HG02759 (cell line): ENCODE results near the gene AQP5.

Experiments used
- ATAC-seq: cut with Tn5 transposase; IDR thresholded peaks from one replicate; pipeline ENCODE4 v1.9.1; 2021; ENCODE audit warnings: mild to moderate bottlenecking, moderate library complexity; ENCODE audit not compliant: unreplicated experiment

Gene AQP5

DNA sequence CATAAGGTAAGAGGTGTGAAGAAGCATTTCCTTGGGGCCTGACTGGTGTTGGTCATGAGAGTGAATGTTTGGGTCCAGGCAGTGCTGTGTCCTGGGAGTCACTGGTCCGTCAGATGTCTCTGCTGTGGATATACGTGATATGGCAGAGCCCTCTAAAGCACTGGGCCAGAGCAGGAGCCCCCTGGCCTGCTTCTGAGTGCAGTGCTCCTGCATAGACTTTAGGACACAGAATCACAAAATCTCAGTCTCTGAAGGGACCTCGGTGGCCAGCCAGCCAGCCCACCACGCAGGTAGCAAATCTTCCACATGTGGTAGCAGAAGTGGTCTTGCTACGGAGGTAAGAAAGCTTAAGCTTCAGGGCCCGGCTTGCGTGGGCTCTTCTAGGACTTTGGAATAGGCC, 29.6 kb upstream of the AQP5 start:
- no peak for ATAC-seq

DNA sequence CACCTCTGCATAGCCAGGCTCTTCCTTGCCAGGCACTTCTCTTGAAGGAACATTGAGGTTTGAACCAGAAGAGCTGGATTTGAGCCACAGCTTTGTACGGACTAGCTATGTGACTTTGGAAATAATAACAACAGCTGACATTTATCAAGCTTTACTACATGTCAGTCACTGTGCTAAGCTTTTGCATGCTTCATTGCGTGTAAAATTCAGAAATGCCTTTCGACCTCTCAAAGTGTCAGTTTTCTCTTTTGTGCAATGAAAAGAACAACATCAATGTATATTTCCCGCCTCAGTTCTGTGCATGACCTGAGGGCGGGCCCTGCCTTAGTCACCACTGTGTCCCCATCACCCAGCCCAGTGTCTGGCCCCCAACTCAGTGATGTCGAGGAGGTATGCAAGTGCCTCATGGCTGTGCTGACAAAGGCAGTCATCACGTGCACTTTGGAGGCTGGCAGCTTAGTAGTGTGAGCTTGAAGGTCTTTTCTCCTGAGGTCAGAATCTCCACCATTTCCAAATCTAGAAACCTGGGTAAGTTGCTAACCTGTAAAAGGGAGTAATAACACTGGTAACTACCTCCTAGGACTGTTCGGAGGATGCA, 29.0 kb upstream of the AQP5 start:
- ATAC-seq: no peak

DNA sequence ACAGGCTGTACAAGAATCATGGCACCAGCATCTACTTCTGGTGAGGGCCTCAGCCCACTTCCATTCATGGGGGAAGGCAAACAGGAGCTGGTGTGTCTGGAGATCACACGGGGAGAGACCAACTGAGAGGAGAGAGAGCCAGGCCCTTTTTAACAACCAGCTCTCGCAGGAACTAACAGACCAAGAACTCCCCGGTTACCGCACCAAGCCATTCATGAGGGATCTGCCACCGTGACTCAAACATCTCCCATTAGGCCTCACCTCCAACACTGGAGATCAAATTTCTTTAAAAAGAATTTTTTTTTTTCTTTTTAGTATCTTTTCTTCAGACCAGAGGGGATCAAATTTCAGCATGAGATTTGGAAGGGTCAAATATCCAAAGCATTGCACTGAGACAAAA, 27.9 kb upstream of the AQP5 start:
- ATAC-seq: no peak

DNA sequence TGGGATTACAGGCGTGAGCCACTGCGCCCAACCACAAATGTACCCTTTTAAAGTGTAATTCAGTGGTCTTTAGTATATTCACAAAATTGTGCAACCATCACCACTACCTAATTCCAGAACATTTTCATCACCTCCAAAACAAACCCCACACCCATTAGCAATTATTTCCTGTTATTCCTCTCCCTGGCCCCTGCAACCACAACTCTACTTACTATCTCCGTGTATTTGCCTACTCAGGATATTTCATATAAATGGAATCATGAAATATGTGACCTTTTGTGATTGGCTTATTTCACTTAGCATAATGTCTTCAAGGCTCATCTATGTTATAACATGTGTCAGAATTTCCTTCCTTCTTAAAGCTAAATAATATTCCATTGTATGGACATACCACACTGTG, 27.2 kb upstream of the AQP5 start:
- no peak for ATAC-seq

DNA sequence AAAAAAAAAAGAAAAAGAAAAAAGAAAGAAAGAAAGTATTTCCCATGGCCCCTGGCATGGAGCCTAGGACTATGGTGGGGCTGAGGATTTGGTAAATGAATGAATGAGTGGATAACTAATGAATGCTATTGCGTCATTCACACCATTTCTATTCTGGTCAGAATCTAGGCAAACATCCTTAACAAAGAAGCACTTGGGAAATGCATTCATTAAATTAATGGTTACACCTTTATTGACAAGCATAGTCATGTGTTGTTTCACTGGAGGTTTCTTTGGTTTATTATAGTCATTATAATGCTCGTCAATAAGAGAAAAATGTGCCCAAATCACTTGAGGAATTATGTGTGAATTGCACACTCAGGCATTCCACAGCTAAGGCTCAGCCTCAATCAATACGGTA, 24.7 kb upstream of the AQP5 start:
- no peak for ATAC-seq

DNA sequence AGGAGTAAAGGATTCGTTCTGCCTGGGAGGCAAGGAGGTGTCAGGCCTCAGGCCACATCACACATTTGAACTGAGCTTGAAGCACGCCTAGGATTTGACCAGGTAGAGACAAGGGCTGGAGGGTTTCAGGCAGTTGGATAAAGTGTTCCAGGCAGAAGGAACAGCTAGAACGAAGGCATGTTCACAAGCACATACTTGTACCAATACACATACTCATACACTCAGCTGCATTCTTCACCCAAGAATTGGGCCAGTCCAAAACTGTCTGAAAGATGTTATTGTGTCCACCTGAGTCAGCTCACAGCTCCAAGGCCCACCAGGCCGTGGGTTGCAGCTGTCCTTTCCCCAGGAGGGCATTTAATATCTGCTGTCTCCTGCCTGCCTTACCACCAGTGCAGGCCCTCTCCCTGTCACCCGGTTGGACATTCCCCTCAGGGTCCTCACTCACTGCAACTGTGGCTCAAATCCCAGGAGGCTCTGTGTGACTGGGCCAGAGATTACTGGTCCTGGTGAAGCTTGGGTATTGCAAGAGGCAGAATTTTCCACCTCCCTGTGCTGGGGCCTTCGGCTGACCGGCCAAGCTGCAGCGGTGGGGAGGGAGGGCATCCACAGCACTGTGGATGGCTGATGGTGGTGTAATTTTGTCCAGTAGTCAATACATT, 23.9 kb upstream of the AQP5 start:
- no peak for ATAC-seq

DNA sequence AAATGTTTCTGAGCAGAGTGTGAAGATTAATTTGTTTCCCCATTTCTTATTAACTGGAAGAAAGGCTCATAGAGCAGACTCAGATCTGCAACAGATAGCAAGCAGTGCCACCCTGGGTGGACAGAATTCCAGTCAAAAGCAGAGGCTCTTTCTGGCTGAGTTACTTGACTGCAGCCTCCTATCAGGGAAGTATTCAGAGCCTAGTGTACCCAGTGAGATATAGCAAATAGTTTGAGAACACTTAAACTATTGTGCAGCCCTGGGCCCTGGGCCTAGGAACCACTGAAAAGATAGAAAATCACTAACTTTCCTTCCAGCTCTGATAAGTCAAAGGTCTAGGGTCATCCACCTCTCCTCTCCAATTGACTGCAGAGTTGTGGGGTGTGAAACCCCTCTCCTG, 22.4 kb upstream of the AQP5 start:
- no peak for ATAC-seq

DNA sequence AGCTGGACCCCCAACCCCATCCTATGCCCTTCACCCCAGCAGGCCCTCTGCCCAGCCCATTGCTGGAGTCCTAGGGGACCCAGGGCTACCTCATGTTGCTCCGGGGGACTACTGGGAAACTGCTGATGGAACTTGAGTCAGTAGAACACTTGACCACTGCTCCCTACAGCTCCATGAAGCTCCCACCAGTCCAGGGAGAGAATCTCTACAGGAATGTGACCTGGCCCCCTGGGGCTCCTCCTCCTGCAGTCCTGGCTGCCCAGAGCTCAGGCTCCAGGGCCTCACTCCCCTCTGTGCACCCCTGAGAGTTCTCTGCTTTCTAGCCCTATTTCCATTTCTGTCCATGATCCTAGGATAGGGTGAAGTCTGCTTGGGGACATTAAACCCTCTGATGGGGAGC, 22.0 kb upstream of the AQP5 start:
- ATAC-seq: no peak

DNA sequence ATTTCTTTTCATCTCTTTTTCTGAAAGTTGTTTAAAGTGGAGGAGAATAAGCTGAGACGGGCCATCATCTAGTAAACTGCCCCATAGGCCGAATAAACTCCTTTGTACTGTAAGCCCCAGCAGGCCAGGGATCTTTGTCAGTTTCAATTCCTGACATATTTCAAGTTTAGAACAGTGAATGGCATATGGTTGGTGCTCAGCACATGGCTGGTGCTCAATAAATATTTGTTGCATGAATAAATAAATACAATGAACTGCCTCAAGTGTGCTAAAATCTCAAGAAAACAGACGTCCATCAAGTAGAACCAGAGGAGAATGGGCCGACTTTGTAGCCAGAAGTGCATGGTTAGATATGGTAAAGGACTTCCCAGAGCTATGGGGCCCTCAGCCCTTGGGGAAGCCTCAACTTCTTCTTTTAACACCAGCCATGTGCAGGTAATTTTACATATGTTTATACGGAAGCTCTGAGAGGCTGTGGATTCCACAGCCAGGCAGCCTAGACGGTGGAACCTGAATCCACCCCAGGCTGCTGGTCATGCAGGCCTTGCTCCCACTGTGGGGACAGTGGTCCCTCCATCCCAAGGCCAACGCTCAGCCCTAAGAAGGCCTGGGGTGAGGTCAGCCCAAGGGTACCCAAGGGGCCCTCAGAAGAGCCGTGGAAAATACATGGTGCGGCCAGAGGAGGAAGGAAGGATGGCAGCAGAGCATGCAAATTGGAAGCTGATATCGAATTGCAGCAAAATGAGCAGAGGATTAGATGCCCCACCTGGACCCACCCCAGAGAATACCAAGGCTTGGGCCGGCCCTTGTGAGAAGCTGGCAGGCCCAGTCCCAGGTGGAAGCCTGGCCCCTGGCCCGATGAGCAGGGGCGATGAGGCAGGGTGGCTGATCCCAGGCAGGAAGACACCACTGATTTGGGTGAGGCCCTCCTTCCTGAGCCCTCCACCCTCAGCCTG, 19.8 kb upstream of the AQP5 start:
- ATAC-seq: no peak

DNA sequence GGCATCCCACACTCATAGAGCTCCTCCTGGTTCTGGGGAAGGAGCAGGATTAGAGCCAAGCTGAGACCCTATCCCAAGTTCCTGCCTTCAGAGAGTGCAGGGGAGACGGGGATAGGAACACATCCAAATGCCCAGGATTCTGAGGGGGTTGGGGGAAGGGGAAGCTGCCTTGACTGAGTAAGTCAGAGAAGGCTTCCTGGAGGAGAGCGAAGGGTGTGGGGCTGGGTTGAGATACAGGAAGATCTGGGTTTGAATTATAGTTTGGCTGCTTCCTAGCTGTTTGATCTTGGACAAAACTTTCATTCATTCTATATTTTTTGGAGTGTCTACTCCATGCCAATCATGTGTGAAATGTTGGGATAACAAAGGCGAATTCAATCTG, 19.2 kb upstream of the AQP5 start:
- no peak for ATAC-seq

DNA sequence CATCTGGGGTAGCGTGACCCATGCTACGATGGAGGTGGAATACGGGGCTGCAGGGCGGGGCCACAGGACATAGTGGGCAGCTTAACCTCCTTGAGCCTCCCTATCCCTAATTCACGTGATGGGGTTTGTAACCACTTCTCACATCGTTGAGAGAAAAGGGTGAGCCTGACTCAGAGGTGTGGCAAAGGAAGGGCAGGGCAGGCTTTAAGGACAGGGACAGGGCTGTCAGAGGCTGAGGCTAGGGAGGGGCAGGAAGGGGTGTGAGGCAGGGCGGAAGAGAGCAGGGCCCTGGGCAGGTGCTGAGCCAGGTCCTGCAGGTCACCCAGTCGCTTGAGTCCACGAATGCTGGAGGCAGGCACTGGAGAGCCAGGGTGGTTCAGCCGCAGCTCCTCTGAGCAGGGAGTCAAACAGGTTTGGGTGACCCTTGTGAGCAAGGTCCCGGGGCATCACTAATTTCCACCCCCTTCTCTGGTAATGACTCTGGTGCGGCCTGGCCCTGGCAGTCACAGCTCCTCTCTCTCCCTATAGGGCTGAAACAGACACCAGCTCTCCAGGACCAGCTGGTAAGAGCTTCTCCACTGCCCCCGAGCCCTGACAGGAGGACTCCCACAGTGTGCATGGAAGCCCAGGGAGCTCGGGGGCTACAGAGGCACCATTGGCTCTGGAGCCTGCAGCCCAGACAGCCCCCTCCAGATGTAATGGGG, 18.6 kb upstream of the AQP5 start:
- ATAC-seq: no peak

DNA sequence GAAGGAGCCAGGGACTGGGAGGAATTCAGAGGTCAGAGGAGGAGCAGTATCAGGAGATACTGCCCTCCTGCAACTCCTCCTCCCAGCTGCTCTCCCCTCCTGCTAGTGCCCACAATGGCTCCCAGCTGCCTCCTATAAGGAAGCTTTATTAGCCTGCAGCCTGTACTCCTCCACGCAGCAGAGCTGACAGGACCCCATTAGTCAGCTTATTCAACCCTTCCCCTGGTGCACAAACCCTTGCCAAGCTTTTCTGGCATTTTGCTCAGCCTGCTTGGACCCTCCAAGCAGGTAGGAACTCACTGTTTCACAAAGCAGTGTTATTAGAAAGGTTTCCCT, 18.1 kb upstream of the AQP5 start:
- no peak for ATAC-seq

DNA sequence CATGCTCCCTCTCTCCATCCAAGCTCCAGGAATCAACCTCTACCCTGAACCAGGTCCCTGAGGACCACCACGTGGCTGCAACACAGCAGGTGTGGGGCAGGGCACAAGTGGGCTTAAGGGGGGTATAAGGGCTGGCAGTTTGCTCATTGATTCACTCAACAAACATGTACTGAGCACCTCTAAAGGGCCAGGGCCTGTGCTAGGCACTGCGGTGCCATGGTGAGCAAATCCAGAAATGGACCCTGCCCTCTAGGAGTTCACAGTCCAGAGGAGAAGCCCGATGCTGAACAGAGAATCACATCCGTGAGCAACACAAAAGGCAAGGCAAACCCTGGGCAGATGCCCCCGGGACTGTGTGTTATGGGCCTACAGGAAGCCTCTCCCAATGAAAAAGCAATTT, 17.6 kb upstream of the AQP5 start:
- no peak for ATAC-seq

DNA sequence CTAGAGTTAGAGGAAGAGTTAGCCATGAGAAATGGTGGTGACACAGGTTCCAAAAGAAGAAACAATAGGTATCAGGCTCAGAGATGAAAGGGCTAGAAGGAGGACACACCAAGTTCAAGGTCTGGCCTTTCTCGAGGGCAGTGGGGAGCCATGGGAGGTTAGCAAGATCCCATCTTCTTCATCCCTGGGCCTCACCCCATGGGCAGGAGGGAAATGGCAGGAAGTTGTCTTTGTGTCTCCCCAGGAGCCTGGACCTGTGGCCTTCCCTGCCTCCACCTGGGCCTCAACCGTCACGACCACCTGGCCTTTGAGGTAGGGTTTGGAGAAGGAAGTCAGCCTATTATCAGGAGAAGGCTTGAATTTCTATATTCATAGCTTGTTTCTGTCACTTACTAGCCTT, 17.0 kb upstream of the AQP5 start:
- no peak for ATAC-seq

DNA sequence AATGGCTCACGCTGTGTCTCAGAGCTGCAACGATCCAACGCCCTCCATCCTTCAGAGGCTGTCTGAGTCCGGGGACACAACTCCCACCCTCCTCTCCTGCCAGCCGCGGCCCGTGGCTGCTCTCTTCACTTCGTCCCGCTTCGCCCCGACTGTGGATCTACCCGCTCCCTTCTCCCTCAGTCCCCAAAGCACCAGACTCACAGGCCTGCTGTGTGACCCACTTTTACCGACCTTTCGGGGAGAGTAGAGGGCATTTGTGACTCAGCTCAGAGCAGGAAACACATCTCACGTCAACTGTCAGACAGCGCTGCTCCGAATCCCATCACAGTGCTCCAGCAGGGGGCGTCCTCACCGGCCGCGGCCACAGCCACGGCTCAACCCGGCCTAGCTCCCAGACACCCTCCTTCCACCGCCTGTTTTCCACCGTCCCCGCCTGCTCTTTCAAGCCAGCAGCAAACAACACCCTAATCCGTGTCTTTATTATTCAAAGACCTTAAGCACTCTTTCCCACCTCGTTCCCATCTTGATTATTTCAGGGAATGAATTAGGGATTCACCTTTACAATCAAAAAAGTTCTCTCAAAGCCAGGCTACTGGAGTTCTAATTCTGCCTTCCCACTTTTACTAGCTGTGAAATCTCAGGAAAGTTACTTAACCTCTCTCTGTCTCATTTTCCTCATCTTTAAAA, 16.1 kb upstream of the AQP5 start:
- ATAC-seq: peak; percentile 84

DNA sequence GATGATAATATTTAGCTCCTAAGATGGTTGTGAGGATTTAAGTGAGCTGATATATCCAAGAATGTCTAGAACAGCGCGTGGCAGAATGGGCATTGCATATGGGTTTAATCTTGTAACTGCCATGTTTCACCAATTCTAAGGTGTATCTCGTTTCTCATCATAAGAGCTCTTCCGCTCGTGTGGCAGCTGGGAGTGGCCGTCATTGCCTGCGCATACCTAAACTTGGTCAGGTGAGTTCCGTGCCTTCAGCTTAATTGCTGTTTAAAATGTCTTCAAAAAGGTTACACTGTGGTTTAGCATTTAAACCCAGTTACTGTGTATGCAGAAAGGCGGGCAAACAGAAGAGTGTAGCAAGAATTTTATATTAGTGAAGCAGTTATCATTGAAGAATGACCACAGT, 15.6 kb upstream of the AQP5 start:
- ATAC-seq: no peak

DNA sequence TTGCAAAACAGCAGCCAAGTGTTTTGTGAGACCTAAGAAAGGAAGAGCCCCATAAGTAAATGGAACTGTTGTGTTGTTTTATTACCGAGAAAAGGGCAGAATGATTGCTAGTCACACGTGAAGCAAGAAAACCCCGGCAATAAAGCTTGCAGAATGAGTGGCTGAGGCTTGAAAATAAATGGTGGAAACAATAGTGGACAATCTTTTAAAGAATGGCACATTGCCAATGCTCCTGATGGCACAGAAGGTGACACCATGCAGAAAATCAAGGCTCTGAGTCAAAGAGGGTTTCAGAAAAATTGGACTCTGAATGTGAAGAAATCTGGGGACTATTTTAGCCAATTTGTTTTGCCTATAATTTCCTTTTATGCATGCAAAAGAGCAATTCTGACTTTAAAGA, 15.2 kb upstream of the AQP5 start:
- no peak for ATAC-seq

DNA sequence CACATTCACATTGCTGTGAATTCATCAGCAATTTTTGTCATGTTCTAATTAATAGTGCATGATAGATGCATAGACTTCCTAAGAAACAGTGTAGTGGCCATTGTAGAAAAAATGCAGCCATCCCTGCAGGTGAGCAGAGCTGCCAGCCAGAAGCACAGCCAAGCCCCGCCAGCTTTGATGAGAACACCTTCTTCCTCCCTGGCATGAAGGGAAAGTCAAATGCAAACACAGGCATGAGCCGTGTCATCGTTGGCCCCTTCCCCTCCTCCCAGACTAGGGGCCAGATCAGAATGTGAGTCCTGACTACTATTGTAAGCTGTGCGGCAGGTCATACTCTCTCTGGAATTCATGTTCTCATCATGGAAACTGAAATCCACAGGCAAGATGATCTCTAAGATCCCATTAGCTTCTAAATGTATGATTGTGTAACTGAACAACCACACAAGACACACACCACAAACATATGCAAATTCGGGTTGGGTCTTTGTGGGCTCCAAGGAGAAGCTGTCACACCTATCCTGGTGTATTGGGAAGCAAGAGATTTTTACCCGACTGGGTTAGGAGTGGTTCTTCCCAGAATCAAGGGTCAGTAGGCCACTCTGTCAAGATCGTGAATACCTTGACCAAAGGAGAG, 14.0 kb upstream of the AQP5 start:
- ATAC-seq: no peak

DNA sequence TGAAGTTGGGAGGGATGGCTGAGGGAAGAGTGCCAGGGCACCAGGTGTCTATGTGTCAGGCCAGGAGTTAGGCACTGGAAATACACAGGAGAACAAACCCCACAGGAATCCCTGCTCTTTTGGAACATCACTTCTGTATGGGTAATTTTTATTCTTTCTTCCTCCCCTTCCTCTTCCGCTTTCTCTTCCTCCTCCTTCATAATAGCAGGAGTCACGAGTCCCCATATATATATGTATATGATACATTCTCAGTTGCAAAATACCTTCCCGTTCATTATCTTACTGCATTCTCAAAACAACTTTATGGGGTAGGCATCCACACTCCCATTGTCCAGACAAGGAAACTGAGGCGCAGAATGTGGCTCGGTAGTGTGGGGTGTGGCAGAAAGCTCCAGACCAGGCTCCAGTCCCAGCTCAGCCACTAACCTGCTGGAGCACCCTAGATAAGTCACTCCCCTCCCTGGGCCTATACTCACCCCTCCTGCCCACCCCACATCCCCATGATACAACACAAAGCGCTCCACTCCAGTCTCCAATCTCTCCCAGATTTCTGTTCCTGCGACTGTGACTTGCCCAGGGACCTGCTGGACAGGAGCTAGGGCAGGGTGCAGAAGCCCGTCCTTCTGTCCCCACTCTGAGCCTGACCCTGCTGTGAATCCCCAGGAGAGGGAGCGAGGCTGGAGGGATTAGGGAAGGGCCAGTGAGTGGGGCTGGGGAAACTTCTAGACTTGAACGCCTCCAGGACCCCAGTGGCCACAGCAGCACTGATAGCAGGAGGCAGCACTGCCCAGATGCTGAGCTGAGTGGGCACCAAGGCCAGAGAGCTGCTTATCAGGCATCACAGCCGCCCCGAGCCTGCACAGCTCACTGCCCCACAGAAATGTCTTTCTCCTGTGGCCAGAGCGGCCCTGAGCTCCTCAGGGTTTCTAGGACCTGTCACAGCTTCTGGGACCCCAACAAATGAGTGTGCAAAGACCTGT, 12.5 kb upstream of the AQP5 start:
- ATAC-seq: no peak
